ENCODE measurements around the gene NFE2L2. TPM values are rescaled to one million over a fixed set of nuclear protein-coding genes. Genes with fewer than 3 reads are reported as not detected.

NFE2L2 gene
- total and polyA plus RNA-seq, 2 donors (not counting 3 experiments of a cell fraction or from before 2014, with no cell fraction given): 57.1 to 66.2 TPM

DNA sequence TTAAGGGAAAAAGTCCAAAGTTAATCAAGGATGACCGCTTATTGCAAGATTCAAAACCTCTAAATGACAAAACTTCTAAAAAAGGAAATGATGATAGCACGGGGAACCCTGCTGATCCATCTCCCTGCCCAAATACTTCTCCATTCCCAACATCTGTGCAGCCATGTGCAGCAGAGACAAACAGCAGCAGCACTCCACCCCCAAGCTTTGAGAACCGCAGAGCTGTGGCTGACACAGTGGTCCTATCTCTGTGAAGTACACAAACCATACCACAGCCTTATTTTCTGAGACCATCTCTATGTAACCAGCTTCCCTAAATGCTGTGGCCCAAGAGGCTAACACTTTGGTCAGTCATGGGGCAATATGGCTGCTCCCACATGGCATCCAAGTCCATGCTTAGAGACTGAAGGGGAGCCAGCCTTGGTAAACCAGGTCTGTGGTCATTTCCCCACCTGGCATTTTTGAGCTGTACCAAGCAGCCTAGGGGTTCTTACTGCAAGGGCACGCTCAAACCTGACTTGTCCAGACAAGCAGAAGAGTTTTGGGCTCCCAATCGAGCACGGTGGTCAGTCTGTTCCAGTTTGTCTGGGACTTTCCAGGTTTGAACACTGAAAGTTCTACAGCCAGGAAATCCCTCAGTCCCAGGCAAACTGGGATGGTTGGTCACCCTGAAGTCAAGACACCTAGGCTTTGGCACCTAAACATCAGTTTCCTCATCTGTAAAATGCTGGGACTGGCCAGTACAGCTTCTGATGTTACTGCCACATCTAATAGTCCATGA lies 17.1 kb upstream of the NFE2L2 start:
- H3K9me3 ChIP-seq (replicated peaks; ENCODE audit: control insufficient read depth, insufficient read depth, low read length): no peaks in the 10 kb centered on the region
- dilution Hi-C loops (cut with MboI; ENCODE audit: extremely low pct_ligation_motif_present, low sequenced_read_pairs) (no loop called here), intact Hi-C loops (cut with micrococcal nuclease) (no loop called here)
- H3K9me1 ChIP-seq (replicated peaks; ENCODE audit: control insufficient read depth, extremely low read depth, insufficient read depth, low read length): no peaks in the 10 kb centered on the region
- no peak overlapping the region for H3K4me3 ChIP-seq (replicated peaks in 1 of 3; ENCODE audit: insufficient read depth in 1 of 3, low read depth in 1 of 3, low read length in 3 of 3)
- no peak for FAIRE-seq
- TF ChIP-seq JUN (IDR thresholded peaks at IDR 0.05; ENCODE audit: borderline replicate concordance, insufficient read depth, insufficient read length, low read depth) (no peak), GATA2 (IDR thresholded peaks at IDR 0.05; ENCODE audit: insufficient read depth, insufficient read length, low read depth, low read length) (no peak)
- no peaks in the 10 kb centered on the region for H3K27me3 ChIP-seq (ENCODE audit: control insufficient read depth in 2 of 2, insufficient read depth in 2 of 2, low read length in 2 of 2)
- no peaks in the 10 kb centered on the region for H3K36me3 ChIP-seq (ENCODE audit: control insufficient read depth in 2 of 2, extremely low read depth in 1 of 2, insufficient read depth in 2 of 2, low read length in 2 of 2)
- no peak overlapping the region for H3K9ac ChIP-seq (replicated peaks; ENCODE audit: extremely low read depth, insufficient read depth, low read length)
- no peaks in the 10 kb centered on the region for H4K20me1 ChIP-seq (replicated peaks; ENCODE audit: control insufficient read depth, extremely low read depth, insufficient read depth, low read length)
- CTCF ChIA-PET: interaction anchor here (1.2 to 3.9 kb wide), 5 partner anchors 10 to 16 kb away, joined by 3 to 14 read pairs (median 4); no protein-coding TSS in a partner anchor
- no peak for DNase-seq (ENCODE audit: low read depth, low spot score)
- H3K4me2 ChIP-seq (ENCODE audit: insufficient read depth, low read length): no peak overlapping the region
- POLR2A ChIA-PET: no interaction called here
- H3K79me2 ChIP-seq (ENCODE audit: control insufficient read depth, insufficient read depth, low read length): no peaks in the 10 kb centered on the region
- BruUV-seq (replicated peaks): no TSS peak
- H2AFZ ChIP-seq (ENCODE audit: low read depth, low read length): no peak overlapping the region
- H3K4me1 ChIP-seq (ENCODE audit: control insufficient read depth, extremely low read depth, insufficient read depth, low read length): no peaks in the 10 kb centered on the region
- H3K27ac ChIP-seq (ENCODE audit: insufficient read depth, low read depth, low read length): no peak overlapping the region

DNA sequence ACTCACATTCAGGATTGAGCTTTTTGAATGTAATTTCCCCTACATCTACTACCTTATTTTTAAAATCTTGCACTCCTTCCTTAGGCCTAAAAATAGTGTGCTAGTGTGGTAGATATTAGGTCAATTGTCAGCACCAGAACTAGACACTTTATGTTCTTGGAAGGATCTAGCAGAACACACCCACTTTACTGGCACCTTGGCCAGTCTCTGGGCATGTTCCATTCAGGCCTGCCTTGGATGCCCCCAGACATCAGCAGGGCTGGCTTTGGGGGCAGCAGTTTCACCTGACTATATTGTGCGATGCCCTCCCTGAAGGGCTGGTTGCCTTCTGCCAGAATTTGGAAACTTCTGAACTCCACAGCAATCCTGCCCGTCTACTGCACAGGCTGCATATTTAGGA lies 15.3 kb upstream of the NFE2L2 start:
- Histone ChIP-seq H3K9me1 (replicated peaks; ENCODE audit: control insufficient read depth, extremely low read depth, insufficient read depth, low read length) (no peaks in the 10 kb centered on the region), H3K4me3 (replicated peaks in 1 of 3; ENCODE audit: insufficient read depth in 1 of 3, low read depth in 1 of 3, low read length in 3 of 3) (no peak overlapping the region), H3K27me3 (ENCODE audit: control insufficient read depth in 2 of 2, insufficient read depth in 2 of 2, low read length in 2 of 2) (no peaks in the 10 kb centered on the region), H4K20me1 (replicated peaks; ENCODE audit: control insufficient read depth, extremely low read depth, insufficient read depth, low read length) (no peaks in the 10 kb centered on the region), H3K36me3 (ENCODE audit: control insufficient read depth in 2 of 2, extremely low read depth in 1 of 2, insufficient read depth in 2 of 2, low read length in 2 of 2) (no peaks in the 10 kb centered on the region), H2AFZ (ENCODE audit: low read depth, low read length) (no peak overlapping the region), H3K4me2 (ENCODE audit: insufficient read depth, low read length) (no peak overlapping the region), H3K9ac (replicated peaks; ENCODE audit: extremely low read depth, insufficient read depth, low read length) (no peak overlapping the region), H3K4me1 (ENCODE audit: control insufficient read depth, extremely low read depth, insufficient read depth, low read length) (peaks cover 11% of the 10 kb centered on the region), H3K79me2 (ENCODE audit: control insufficient read depth, insufficient read depth, low read length) (no peaks in the 10 kb centered on the region), H3K27ac (ENCODE audit: insufficient read depth, low read depth, low read length) (no peak overlapping the region), H3K9me3 (replicated peaks; ENCODE audit: control insufficient read depth, insufficient read depth, low read length) (no peaks in the 10 kb centered on the region)
- no TSS peak for BruUV-seq (replicated peaks)
- intact Hi-C loops (cut with micrococcal nuclease): no loop called here
- dilution Hi-C loops (cut with MboI; ENCODE audit: extremely low pct_ligation_motif_present, low sequenced_read_pairs): no loop called here
- no peak for DNase-seq (ENCODE audit: low read depth, low spot score)
- ChIA-PET CTCF (interaction anchor here (0.9 to 3.9 kb wide), 3 partner anchors 9 to 115 kb away, joined by 3 to 14 read pairs (median 4); no protein-coding TSS in a partner anchor), POLR2A (no interaction called here)
- TF ChIP-seq FOS (IDR thresholded peaks at IDR 0.05; ENCODE audit: borderline replicate concordance, insufficient read depth, low read length): no peak
- no peak for TF ChIP-seq EZH2 (IDR thresholded peaks at IDR 0.05; ENCODE audit: borderline replicate concordance, low read depth, low read length, severe bottlenecking)
- no peak for TF ChIP-seq POLR2A (IDR thresholded peaks at IDR 0.05; ENCODE audit: low read depth, low read length)
- no peak for TF ChIP-seq MYC (IDR thresholded peaks at IDR 0.05; ENCODE audit: low read depth, low read length)
- TF ChIP-seq, protein P1, sequence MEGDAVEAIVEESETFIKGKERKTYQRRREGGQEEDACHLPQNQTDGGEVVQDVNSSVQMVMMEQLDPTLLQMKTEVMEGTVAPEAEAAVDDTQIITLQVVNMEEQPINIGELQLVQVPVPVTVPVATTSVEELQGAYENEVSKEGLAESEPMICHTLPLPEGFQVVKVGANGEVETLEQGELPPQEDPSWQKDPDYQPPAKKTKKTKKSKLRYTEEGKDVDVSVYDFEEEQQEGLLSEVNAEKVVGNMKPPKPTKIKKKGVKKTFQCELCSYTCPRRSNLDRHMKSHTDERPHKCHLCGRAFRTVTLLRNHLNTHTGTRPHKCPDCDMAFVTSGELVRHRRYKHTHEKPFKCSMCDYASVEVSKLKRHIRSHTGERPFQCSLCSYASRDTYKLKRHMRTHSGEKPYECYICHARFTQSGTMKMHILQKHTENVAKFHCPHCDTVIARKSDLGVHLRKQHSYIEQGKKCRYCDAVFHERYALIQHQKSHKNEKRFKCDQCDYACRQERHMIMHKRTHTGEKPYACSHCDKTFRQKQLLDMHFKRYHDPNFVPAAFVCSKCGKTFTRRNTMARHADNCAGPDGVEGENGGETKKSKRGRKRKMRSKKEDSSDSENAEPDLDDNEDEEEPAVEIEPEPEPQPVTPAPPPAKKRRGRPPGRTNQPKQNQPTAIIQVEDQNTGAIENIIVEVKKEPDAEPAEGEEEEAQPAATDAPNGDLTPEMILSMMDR (IDR thresholded peaks at IDR 0.05; ENCODE audit: extremely low read depth in 1 of 2, insufficient read depth in 1 of 2, low read depth in 1 of 2, low read length in 2 of 2): no peak
- no peak for TF ChIP-seq GATA2 (IDR thresholded peaks at IDR 0.05; ENCODE audit: insufficient read depth, insufficient read length, low read depth, low read length)
- TF ChIP-seq JUN (IDR thresholded peaks at IDR 0.05; ENCODE audit: borderline replicate concordance, insufficient read depth, insufficient read length, low read depth): no peak
- TF ChIP-seq, protein P2, sequence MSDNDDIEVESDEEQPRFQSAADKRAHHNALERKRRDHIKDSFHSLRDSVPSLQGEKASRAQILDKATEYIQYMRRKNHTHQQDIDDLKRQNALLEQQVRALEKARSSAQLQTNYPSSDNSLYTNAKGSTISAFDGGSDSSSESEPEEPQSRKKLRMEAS (IDR thresholded peaks at IDR 0.05; ENCODE audit: insufficient read depth, insufficient read length): no peak
- TF ChIP-seq POLR2AphosphoS5 (IDR thresholded peaks at IDR 0.05; ENCODE audit: insufficient read depth, low read depth, low read length): no peak
- no peak for FAIRE-seq
